ENCODE results near the gene CTSH. TPM values are rescaled to one million over a fixed set of nuclear protein-coding genes. Genes with fewer than 3 reads are reported as not detected.

Gene CTSH
- total RNA-seq, 1 donor from 2014 or later = 6.4 TPM

GRCh38 chr15:78925076-78925624 lies 19.7 kb downstream of the CTSH start:
- Mint-ChIP-seq H3K9me3 (ENCODE audit: unreplicated experiment) (no peaks in the 10 kb centered on the region), H3K27me3 (ENCODE audit: unreplicated experiment) (no peaks in the 10 kb centered on the region), H3K36me3 (ENCODE audit: unreplicated experiment) (peaks cover 26% of the 10 kb centered on the region), H3K4me3 (ENCODE audit: unreplicated experiment) (no peak overlapping the region), H3K27ac (ENCODE audit: unreplicated experiment) (no peak overlapping the region), H3K4me1 (ENCODE audit: unreplicated experiment) (peaks cover 2% of the 10 kb centered on the region)
- no peak for DNase-seq (ENCODE audit: extremely low spot score, unreplicated experiment)
- TF ChIP-seq, protein P1, sequence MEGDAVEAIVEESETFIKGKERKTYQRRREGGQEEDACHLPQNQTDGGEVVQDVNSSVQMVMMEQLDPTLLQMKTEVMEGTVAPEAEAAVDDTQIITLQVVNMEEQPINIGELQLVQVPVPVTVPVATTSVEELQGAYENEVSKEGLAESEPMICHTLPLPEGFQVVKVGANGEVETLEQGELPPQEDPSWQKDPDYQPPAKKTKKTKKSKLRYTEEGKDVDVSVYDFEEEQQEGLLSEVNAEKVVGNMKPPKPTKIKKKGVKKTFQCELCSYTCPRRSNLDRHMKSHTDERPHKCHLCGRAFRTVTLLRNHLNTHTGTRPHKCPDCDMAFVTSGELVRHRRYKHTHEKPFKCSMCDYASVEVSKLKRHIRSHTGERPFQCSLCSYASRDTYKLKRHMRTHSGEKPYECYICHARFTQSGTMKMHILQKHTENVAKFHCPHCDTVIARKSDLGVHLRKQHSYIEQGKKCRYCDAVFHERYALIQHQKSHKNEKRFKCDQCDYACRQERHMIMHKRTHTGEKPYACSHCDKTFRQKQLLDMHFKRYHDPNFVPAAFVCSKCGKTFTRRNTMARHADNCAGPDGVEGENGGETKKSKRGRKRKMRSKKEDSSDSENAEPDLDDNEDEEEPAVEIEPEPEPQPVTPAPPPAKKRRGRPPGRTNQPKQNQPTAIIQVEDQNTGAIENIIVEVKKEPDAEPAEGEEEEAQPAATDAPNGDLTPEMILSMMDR (IDR thresholded peaks at IDR 0.05) = no peak

DNA sequence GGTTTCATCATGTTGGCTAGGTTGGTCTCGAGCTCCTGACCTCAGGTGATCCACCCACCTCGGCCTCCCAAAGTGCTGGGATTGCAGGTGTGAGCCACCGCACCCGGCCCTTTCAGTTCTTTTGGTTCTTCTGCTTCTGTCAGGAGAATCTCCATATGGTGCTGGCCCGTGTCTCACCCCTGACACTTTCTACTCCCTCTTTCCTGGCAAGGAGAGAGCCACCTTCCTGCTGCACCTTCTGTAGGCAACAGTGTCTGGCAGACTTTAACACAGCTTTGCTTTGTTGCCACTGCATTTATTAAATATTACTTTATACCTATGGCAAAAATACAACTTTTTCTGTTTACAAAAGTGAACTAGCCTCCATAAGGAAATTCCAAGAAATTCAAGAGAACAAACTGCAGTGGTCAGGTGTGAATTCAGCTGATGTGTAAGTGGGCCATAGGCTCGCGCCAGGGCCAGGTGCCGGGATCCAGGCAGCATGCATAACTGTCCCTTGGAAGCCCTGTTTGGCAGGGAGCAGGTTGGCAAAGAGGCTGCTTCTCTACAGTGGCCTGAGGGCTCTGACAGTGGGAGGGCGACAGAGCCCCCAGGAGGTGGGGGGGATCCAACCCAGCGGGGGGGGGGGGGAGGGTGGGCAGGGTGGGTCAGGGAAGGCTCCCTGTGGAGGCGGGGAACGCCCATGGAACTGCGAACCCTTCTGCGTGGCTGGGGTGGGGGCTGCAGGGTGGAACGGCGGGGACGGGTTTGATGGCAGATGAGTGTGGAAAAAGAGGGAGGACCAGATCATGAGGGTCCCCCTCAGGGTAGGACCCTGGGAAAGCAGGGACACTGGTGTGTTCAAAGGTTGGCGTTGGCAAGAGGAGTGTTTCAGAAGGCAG lies 21.1 kb downstream of the CTSH start:
- peaks cover 30% of the 10 kb centered on the region for H3K36me3 Mint-ChIP-seq (ENCODE audit: unreplicated experiment)
- no peak overlapping the region for H3K27ac Mint-ChIP-seq (ENCODE audit: unreplicated experiment)
- no peak overlapping the region for H3K4me3 Mint-ChIP-seq (ENCODE audit: unreplicated experiment)

DNA sequence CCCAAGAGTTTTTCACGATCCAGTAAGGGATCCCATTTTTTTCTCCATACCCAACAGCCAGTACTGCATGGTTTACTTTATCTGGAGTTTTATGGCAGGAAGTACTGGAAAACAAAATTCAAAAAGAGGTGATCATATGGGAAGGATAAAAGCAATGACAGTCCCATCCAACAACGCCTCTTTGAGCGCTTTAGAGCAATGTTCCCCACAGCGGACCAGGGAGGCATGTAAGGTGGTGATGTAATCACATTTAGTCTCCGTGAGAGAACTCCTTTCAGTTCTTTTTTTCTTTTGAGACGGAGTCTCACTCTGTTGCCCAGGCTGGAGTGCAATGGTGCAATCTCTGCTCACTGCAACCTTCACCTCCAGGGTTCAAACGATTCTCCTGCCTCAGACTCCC lies 21.8 kb downstream of the CTSH start:
- Mint-ChIP-seq H3K27me3 (ENCODE audit: unreplicated experiment) (no peaks in the 10 kb centered on the region), H3K9me3 (ENCODE audit: unreplicated experiment) (no peaks in the 10 kb centered on the region), H3K27ac (ENCODE audit: unreplicated experiment) (no peak overlapping the region), H3K36me3 (ENCODE audit: unreplicated experiment) (peaks cover 34% of the 10 kb centered on the region), H3K4me1 (ENCODE audit: unreplicated experiment) (no peaks in the 10 kb centered on the region), H3K4me3 (ENCODE audit: unreplicated experiment) (no peak overlapping the region)
- TF ChIP-seq, protein P1 (IDR thresholded peaks at IDR 0.05) = no peak
- DNase-seq (ENCODE audit: extremely low spot score, unreplicated experiment) = no peak

More for the DNA sequence above, 21.1 kb downstream of the CTSH start:
- no peaks in the 10 kb centered on the region for H3K9me3 Mint-ChIP-seq (ENCODE audit: unreplicated experiment)
- DNase-seq (ENCODE audit: extremely low spot score, unreplicated experiment) = no peak
- H3K4me1 Mint-ChIP-seq (ENCODE audit: unreplicated experiment) = no peaks in the 10 kb centered on the region
- TF ChIP-seq, protein P1 (IDR thresholded peaks at IDR 0.05) = no peak
- no peaks in the 10 kb centered on the region for H3K27me3 Mint-ChIP-seq (ENCODE audit: unreplicated experiment)

DNA sequence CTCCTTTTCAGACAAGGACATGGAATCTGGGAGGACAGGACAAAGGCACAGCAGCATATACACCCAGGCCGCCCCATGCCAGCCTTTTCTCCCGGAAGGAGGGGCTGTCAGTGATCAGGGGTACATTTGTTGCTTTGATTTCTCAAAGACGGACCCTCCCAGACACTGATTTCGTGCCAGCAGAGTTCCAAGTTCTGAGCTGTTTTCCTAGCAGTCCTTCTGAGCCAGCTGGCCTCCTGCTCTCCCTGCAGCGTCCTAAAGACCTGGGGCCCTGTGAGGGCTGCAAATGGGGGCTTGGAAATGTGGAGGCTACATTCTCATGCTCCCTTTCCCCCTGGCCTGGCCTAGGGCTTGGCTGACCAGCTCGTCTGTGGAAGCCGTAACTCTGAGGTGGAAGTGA lies 22.3 kb downstream of the CTSH start:
- DNase-seq (ENCODE audit: extremely low spot score, unreplicated experiment) = no peak
- H3K9me3 Mint-ChIP-seq (ENCODE audit: unreplicated experiment) = no peaks in the 10 kb centered on the region
- no peak overlapping the region for H3K27ac Mint-ChIP-seq (ENCODE audit: unreplicated experiment)
- H3K36me3 Mint-ChIP-seq (ENCODE audit: unreplicated experiment) = peaks cover 34% of the 10 kb centered on the region
- H3K4me3 Mint-ChIP-seq (ENCODE audit: unreplicated experiment) = no peak overlapping the region
- TF ChIP-seq, protein P1 (IDR thresholded peaks at IDR 0.05) = no peak
- H3K4me1 Mint-ChIP-seq (ENCODE audit: unreplicated experiment) = no peaks in the 10 kb centered on the region
- H3K27me3 Mint-ChIP-seq (ENCODE audit: unreplicated experiment) = no peaks in the 10 kb centered on the region

GRCh38 chr15:78921940-78922339 lies 22.9 kb downstream of the CTSH start:
- TF ChIP-seq, protein P1 (IDR thresholded peaks at IDR 0.05) = no peak
- Mint-ChIP-seq H3K27ac (ENCODE audit: unreplicated experiment) (no peak overlapping the region), H3K27me3 (ENCODE audit: unreplicated experiment) (no peaks in the 10 kb centered on the region), H3K36me3 (ENCODE audit: unreplicated experiment) (peaks cover 34% of the 10 kb centered on the region), H3K4me3 (ENCODE audit: unreplicated experiment) (no peak overlapping the region), H3K9me3 (ENCODE audit: unreplicated experiment) (no peaks in the 10 kb centered on the region), H3K4me1 (ENCODE audit: unreplicated experiment) (no peaks in the 10 kb centered on the region)
- no peak for DNase-seq (ENCODE audit: extremely low spot score, unreplicated experiment)
